ENCODE results near the gene ATP5PB.

DNA sequence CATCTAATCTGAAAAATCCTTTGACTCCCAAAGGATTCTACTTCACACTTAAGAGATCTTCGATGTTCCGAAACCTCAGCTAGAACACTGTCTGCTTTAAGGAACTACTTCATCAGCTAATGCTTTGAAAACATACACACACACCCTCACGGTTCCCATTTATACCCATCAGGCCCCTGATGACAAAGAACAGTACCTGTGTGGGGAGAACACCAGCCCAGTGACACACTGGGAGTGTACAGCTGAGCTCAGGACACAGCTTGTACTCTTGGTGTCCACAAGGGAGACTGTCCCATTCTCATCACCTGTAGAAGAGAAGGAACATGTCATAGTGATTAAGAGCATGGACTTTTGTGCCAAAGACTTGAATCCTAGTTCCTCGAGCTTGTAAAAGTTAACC, 6.8 kb upstream of the ATP5PB start:
- TF ChIP-seq CTCF (IDR thresholded peaks at IDR 0.05) (no peak), POLR2A (IDR thresholded peaks at IDR 0.05) (no peak), EP300 (IDR thresholded peaks at IDR 0.05) (no peak)
